ENCODE measurements around the gene BCL11A.

GRCh38 chr2:60475123-60475830 is 78.2 kb downstream of the BCL11A start:
- TF ChIP-seq CTCF (conservative IDR thresholded peaks at IDR 0.05; ENCODE audit: low read depth in 2 of 2), result no peak
- no peak for TF ChIP-seq EZH2phosphoT487 (IDR thresholded peaks at IDR 0.05; ENCODE audit: unreplicated experiment)
- TF ChIP-seq, protein P1, sequence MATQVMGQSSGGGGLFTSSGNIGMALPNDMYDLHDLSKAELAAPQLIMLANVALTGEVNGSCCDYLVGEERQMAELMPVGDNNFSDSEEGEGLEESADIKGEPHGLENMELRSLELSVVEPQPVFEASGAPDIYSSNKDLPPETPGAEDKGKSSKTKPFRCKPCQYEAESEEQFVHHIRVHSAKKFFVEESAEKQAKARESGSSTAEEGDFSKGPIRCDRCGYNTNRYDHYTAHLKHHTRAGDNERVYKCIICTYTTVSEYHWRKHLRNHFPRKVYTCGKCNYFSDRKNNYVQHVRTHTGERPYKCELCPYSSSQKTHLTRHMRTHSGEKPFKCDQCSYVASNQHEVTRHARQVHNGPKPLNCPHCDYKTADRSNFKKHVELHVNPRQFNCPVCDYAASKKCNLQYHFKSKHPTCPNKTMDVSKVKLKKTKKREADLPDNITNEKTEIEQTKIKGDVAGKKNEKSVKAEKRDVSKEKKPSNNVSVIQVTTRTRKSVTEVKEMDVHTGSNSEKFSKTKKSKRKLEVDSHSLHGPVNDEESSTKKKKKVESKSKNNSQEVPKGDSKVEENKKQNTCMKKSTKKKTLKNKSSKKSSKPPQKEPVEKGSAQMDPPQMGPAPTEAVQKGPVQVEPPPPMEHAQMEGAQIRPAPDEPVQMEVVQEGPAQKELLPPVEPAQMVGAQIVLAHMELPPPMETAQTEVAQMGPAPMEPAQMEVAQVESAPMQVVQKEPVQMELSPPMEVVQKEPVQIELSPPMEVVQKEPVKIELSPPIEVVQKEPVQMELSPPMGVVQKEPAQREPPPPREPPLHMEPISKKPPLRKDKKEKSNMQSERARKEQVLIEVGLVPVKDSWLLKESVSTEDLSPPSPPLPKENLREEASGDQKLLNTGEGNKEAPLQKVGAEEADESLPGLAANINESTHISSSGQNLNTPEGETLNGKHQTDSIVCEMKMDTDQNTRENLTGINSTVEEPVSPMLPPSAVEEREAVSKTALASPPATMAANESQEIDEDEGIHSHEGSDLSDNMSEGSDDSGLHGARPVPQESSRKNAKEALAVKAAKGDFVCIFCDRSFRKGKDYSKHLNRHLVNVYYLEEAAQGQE (IDR thresholded peaks at IDR 0.05; ENCODE audit: unreplicated experiment), result no peak
- TF ChIP-seq CREB1 (CRISPR knock-in tag; IDR thresholded peaks at IDR 0.05; ENCODE audit: low read depth), result no peak
- no peak for TF ChIP-seq ZNF114 (CRISPR knock-in tag; IDR thresholded peaks at IDR 0.05)
- no peak for TF ChIP-seq JUNB (IDR thresholded peaks at IDR 0.05; ENCODE audit: unreplicated experiment)
- TF ChIP-seq POLR2AphosphoS5 (IDR thresholded peaks at IDR 0.05; ENCODE audit: low read depth), result no peak

All from GM23338 (cell line).